Measurements from ENCODE around the gene FNDC3B.

Gene FNDC3B

GRCh38 chr3:172275586-172275985 is 236.2 kb downstream of the FNDC3B start:
- DNase-seq: no peak

GRCh38 chr3:172276103-172276502 is 236.7 kb downstream of the FNDC3B start:
- DNase-seq: no peak

- DNase-seq: no peak
Measured at GRCh38 chr3:172277151-172277652, 237.8 kb downstream of the FNDC3B start.

GRCh38 chr3:172279191-172279640 is 239.8 kb downstream of the FNDC3B start:
- no peak for DNase-seq

- DNase-seq: no peak
Measured at GRCh38 chr3:172279974-172280373, 240.6 kb downstream of the FNDC3B start.

GRCh38 chr3:172280406-172281051 is 241.2 kb downstream of the FNDC3B start:
- DNase-seq: no peak

- DNase-seq: no peak
Measured at GRCh38 chr3:172281884-172282283, 242.5 kb downstream of the FNDC3B start.

GRCh38 chr3:172282850-172283249 is 243.5 kb downstream of the FNDC3B start:
- DNase-seq: no peak

- DNase-seq: no peak
Measured at GRCh38 chr3:172283841-172284357, 244.5 kb downstream of the FNDC3B start.

- DNase-seq: no peak
Measured at GRCh38 chr3:172285844-172286243, 246.5 kb downstream of the FNDC3B start.

GRCh38 chr3:172286548-172287148 is 247.3 kb downstream of the FNDC3B start:
- DNase-seq: no peak

- DNase-seq: no peak
Measured at GRCh38 chr3:172287937-172288477, 248.6 kb downstream of the FNDC3B start.

GRCh38 chr3:172288651-172289050 is 249.3 kb downstream of the FNDC3B start:
- DNase-seq: no peak

GRCh38 chr3:172289583-172289982 is 250.2 kb downstream of the FNDC3B start:
- DNase-seq: no peak

- no peak for DNase-seq
Measured at GRCh38 chr3:172290457-172290856, 251.1 kb downstream of the FNDC3B start.

GRCh38 chr3:172291650-172292049 is 252.3 kb downstream of the FNDC3B start:
- no peak for DNase-seq

- DNase-seq: no peak
Measured at GRCh38 chr3:172292422-172292821, 253.0 kb downstream of the FNDC3B start.

GRCh38 chr3:172293093-172293492 is 253.7 kb downstream of the FNDC3B start:
- no peak for DNase-seq

- DNase-seq: no peak
Measured at GRCh38 chr3:172294223-172294806, 254.9 kb downstream of the FNDC3B start.

GRCh38 chr3:172296248-172296974 is 257.0 kb downstream of the FNDC3B start:
- no peak for DNase-seq

GRCh38 chr3:172296975-172297332 is 257.6 kb downstream of the FNDC3B start:
- no peak for DNase-seq

GRCh38 chr3:172298247-172298646 is 258.9 kb downstream of the FNDC3B start:
- no peak for DNase-seq

GRCh38 chr3:172300187-172300586 is 260.8 kb downstream of the FNDC3B start:
- DNase-seq: no peak
